Fibroblast of pulmonary artery (primary cell): ENCODE measurements around the gene LARGE1.
"Not testable (repeated sequence)": the region's sequence is repeated elsewhere in the genome, so short reads cannot be mapped to it uniquely, and the experiment has no call there.

ENCODE experiments used
- DNase-seq: peaks from one replicate; pipeline ENCODE4 v3.0.0-alpha.2; 2010; ENCODE audit warnings: low read depth
- H3K4me3 ChIP-seq: replicated peaks from 2 replicates; pipeline ENCODE4 v1.5.1; 2011; ENCODE audit warnings: low read depth, mild to moderate bottlenecking, control low read depth, low read length, moderate library complexity
- CTCF ChIP-seq: IDR thresholded peaks from 2 replicates; pipeline ENCODE4 v1.5.1; 2011; ENCODE audit warnings: mild to moderate bottlenecking, control low read depth, low read length, inconsistent platforms; ENCODE audit errors: missing control alignments

LARGE1 gene

GRCh38 chr22:33575771-33576170 lies 344.5 kb downstream of the LARGE1 start:
- TF ChIP-seq CTCF = no peak
- no peak overlapping the region for H3K4me3 ChIP-seq
- no peak for DNase-seq

DNA sequence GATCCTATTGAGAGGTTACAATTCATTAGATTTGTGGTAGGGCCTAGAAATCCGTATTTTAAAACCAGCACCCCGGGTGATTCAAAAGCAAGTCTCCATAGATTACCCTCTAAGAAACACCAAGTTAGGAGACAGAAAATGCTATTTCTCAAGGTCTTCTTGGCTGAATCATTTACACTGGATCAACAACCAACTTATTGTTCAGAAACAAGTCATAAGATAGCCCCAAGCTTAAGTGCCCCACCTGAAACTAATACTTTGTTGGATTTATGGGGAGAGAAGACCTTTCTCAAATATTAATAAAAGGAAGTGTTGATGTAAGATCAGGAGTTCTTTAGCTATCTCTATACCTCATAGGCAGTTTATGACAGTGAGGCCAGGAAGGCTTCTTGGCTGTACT lies 345.2 kb downstream of the LARGE1 start:
- no peak for DNase-seq
- TF ChIP-seq CTCF = no peak
- no peak overlapping the region for H3K4me3 ChIP-seq

DNA sequence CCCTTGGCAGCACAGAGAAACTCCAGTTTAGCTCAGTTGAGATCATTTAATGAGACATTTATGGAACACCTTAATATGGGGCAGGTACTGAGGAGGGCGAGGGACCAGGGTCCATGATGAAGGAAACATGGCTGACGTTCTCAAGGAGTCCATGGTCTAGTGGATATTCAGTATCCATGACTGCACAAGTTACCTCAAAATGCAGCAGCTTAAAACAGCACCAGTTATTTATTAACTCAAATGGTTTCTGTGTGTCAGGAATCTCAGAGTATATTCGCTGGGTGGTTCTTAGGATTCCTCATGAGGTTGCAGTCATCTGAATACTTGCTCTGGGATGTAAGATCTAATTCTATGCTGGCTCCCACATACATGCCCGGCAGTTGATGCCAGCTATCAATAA lies 346.8 kb downstream of the LARGE1 start:
- DNase-seq = no peak
- TF ChIP-seq CTCF = no peak
- no peak overlapping the region for H3K4me3 ChIP-seq

DNA sequence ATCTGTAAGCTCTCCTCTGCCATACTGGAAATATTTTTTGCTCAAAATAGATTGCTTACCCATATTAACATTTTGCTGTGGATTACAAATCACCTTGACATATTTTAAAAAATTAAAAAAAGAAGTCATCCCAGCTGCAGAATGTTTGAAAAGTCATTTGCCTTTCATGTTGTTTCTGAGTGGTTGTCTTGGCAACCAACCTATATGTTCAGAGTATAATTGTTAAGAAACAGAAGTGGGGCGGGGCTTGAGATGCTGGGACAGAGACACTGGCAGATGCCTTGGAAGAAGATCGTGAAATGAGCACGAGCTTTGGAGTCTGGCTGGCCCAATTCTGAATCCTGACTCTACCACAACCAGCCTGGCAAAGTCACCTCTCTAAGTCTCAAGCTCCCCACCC lies 348.2 kb downstream of the LARGE1 start:
- no peak for DNase-seq
- H3K4me3 ChIP-seq = no peak overlapping the region
- no peak for TF ChIP-seq CTCF

- no peak for DNase-seq
- H3K4me3 ChIP-seq = no peak overlapping the region
- TF ChIP-seq CTCF = no peak
Observed at GRCh38 chr22:33570110-33570509, 350.2 kb downstream of the LARGE1 start.

- TF ChIP-seq CTCF = no peak
- no peak for DNase-seq
- H3K4me3 ChIP-seq = no peak overlapping the region
Observed at GRCh38 chr22:33569559-33569958, 350.7 kb downstream of the LARGE1 start.

- no peak overlapping the region for H3K4me3 ChIP-seq
- no peak for TF ChIP-seq CTCF
- DNase-seq = no peak
Observed at GRCh38 chr22:33569018-33569417, 351.3 kb downstream of the LARGE1 start.

DNA sequence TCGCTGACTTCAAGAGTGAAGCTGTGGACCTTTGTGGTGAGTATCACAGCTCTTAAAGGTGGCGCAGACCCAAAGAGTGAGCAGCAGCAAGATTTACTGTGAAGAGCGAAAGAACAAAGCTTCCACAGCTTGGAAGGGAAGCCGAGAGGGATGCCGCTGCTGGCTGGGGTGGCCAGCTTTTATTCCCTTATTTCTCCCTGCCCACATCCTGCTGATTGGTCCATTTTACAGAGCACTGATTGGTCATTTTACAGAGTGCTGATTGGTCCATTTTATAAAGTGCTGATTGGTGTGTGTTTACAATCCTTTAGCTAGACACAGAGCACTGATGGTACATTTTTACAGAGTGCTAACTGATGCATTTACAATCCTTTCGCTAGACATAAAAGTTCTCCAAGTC lies 353.8 kb downstream of the LARGE1 start:
- not testable (repeated sequence) for H3K4me3 ChIP-seq, DNase-seq
